ENCODE measurements around the gene NPDC1.

Gene NPDC1

DNA sequence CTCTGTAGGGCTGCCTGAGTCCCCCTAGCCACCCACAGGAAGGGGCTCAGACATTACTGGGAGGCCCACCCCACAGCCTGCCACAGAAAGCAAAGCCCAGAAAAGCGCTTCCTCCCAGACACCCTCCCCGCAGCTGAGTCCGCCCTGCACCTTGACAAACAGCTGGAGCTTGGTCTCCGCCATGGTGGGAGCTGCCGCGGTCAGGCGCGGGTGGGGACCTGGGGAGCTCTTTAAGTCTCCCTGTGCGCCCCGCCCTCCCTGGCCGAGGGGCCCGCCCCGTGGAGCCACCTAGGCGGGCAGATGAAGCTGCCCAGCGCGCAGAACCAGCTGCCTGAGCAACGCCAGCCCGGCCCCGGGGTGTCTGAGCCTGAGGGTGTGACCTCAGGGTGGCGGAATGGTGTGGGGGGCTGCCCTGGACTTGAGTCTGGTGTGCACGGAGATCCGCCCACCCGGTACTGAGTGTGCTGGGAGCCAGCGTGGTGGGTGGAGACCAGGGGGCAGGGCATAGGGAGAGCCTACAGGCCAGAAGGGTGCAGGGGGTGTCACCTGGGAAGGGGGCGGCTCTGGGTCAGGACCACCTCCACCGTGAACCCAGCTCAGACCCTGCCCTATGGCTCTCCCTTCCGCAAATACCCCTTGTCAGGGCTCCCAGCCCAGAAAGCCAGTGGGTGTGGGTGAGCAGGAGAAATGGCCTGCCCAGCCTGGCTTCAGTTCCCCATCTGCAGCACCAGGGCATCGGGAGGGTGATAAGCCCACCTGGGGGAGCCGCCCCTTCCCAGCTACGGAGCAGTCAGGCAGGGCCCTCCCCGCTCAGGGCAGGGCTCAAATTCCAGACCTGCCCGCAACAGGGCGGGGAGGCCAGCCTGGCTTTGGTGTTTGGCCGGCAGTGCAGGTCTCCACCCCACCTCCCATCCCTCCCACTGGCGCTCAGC lies 49.4 kb downstream of the NPDC1 start, which contains the start of gene CLIC3:
Gene CLIC3 (minus strand): TSS at position 208 of the 932 bp plus-strand sequence. CDS start 25 bp downstream, at position 183.
- DNase-seq (ENCODE audit: low read depth, low spot score) = no peak
- peak within 1 kb of the TSS; percentile 38 for H3K4me3 ChIP-seq (ENCODE audit: low read depth, low read length)
- ChIA-PET POLR2A (interaction anchor here (0.8 to 1.6 kb wide), 3 partner anchors 30 to 148 kb away, joined by 3 read pairs; no protein-coding TSS in a partner anchor), CTCF (interaction anchor here (0.6 to 2.5 kb wide), 4 partner anchors 33 to 53 kb away, joined by 3 to 17 read pairs (median 6); partner anchors contain the start of gene ABCA2)
- TF ChIP-seq CTCF (IDR thresholded peaks at IDR 0.05; ENCODE audit: insufficient read depth, low read length, missing control alignments) = no peak

GRCh38 chr9:136995772-136996311 lies 50.1 kb downstream of the NPDC1 start:
- POLR2A ChIA-PET = interaction anchor here (0.8 to 1.6 kb wide), 3 partner anchors 31 to 148 kb away, joined by 3 read pairs; no protein-coding TSS in a partner anchor
- H3K4me3 ChIP-seq (ENCODE audit: low read depth, low read length) = peak overlapping the region; percentile 38
- CTCF ChIA-PET = interaction anchor here (0.6 to 2.5 kb wide), 5 partner anchors 26 to 54 kb away, joined by 3 to 17 read pairs (median 3); partner anchors contain the start of genes ABCA2 and C8G
- TF ChIP-seq CTCF (IDR thresholded peaks at IDR 0.05; ENCODE audit: insufficient read depth, low read length, missing control alignments) = no peak
- no peak for DNase-seq (ENCODE audit: low read depth, low spot score)

DNA sequence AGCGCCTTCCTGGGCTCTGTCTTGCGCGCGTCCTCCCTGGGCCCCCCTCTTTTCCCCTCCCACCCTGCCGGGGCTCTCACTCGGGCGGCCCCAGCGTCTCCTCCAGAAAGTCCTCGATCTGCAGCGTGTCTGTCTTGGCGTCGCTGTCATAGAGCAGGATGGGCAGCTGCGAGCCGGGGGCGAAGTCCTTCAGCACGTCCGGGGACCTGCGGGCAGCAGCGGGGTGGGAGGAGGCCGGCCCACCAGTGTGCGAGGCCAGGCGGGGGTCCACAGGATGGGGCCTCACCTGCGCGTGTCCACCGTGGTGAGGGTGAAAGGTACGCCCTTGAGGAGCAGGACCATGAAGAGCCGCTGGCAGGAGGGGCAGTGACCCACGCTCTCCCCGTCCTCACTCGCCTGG lies 50.6 kb downstream of the NPDC1 start:
- ChIA-PET CTCF (interaction anchor here (0.6 to 4.9 kb wide), 5 partner anchors 26 to 50 kb away, joined by 3 to 34 read pairs (median 6); partner anchors contain the start of genes ABCA2 and C8G), POLR2A (no interaction called here)
- TF ChIP-seq CTCF (IDR thresholded peaks at IDR 0.05; ENCODE audit: insufficient read depth, low read length, missing control alignments) = no peak
- DNase-seq (ENCODE audit: low read depth, low spot score) = no peak
- no peak overlapping the region for H3K4me3 ChIP-seq (ENCODE audit: low read depth, low read length)

- ChIA-PET CTCF (interaction anchor here (1.6 to 4.9 kb wide), 2 partner anchors 20 to 34 kb away, joined by 3 to 34 read pairs; no protein-coding TSS in a partner anchor), POLR2A (no interaction called here)
- TF ChIP-seq CTCF (IDR thresholded peaks at IDR 0.05; ENCODE audit: insufficient read depth, low read length, missing control alignments) = no peak
- no peak overlapping the region for H3K4me3 ChIP-seq (ENCODE audit: low read depth, low read length)
- DNase-seq (ENCODE audit: low read depth, low spot score) = no peak
Observed at GRCh38 chr9:136994888-136995230, 51.1 kb downstream of the NPDC1 start.

DNA sequence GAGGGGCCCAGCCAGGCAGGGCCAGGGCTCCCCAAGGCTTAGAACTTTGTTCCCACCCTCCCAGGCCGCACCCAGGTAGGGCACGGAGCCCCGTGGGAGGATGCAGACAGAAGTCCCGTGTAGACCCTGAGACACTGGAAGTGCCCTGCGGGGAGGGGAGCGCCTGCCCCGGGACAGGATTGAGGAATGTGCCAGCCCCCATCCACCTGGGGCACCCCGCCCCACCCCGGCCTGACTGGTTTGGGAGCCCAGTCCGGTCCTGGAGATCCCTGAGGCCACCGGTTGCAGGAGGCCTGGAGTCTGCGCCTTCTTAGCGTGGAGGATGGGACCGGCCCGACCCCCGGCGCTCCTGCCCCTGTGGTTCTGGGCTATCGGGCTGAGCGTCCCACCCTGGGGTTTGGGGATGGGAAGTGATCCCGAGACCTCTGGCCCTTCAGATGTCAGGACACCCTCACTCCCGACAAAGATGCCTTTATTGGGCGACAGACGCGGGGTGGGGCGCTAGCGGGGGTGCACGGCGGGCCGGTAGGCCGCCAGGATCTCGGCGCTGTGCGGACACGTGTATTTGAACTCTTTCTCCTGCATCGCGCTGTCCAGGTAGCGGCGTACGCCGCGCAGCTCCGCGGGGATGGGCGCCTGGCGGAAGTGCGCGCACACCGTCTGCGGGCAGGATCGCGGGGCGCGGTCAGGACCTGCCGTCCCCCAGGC lies 51.6 kb downstream of the NPDC1 start:
- H3K4me3 ChIP-seq (ENCODE audit: low read depth, low read length) = no peak overlapping the region
- POLR2A ChIA-PET = no interaction called here
- DNase-seq (ENCODE audit: low read depth, low spot score) = no peak
- CTCF ChIA-PET = interaction anchor here (1.6 to 4.9 kb wide), 3 partner anchors 20 to 46 kb away, joined by 3 to 34 read pairs (median 6); no protein-coding TSS in a partner anchor
- TF ChIP-seq CTCF (IDR thresholded peaks at IDR 0.05; ENCODE audit: insufficient read depth, low read length, missing control alignments) = no peak
